ENCODE results near the gene CCDC92.

The CCDC92 gene

DNA sequence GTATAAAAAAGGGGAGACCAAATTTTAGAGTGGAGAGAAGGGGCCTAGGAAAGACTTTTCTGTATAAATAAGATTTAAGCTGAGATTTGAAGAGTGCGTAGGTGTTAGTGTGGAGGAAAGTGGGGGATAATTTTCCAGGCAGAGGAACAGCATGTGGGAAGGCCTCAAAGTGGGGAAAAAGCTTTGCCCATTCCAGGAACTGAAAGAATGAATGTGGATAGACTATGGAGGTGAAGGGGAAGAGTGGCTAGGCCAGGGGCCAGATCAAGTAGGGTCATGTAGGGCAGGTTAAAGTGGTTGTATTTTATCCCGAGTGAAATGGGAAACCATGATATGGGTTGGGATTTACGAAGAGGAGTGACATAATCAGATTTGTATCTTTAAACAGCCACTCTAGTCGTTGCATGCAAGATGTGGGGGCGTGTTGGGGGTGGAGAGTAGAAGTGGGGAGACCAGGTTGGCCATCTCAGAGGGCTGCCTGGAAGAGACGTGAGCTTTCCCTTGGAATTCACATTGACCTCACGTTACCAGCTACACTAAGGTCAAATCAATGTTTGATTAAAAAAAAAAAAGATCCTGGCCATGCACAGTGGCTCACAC is 3.7 kb upstream of the CCDC92 start:
- no peak for DNase-seq (ENCODE audit: low read depth)

DNA sequence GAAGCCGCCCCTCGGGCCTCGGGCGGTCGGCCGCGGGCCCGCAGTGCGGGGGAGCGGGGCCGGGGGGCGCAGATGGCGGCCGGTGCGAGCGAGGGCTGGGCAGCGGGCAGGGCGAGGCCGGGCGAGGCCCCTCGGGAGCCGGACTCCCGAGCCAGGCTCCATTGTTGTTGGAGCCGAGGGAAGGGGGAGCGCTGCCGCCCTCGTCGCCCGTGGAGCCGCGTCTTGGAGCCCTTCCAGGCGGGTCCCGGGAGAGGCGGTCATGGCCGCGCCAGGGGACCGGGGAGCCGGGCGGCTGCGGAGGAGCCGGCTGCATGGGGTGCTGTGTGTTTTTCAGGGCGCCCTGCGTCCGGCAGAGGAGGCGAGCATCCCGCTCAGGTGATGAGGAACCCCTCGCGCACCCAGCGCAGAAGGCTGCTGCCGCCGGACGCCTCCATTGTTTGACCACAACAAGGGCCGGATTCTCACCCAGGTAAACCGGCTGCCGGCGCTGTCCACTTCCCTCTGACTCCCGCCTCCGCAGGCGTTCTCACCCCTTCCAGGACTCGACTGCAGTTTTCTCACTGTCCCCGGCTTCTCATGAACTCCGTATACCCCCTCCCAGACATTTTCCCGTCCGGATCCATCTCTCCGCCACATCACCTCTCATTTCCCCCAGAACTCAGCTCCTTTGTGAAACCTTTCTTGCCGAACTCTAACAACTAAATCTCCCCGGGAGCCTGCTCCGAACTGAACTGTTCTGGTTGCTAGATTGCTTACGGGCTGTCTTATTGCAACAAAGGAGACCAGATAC is 1.1 kb upstream of the CCDC92 start:
- DNase-seq (ENCODE audit: low read depth), result peak; percentile 20

DNA sequence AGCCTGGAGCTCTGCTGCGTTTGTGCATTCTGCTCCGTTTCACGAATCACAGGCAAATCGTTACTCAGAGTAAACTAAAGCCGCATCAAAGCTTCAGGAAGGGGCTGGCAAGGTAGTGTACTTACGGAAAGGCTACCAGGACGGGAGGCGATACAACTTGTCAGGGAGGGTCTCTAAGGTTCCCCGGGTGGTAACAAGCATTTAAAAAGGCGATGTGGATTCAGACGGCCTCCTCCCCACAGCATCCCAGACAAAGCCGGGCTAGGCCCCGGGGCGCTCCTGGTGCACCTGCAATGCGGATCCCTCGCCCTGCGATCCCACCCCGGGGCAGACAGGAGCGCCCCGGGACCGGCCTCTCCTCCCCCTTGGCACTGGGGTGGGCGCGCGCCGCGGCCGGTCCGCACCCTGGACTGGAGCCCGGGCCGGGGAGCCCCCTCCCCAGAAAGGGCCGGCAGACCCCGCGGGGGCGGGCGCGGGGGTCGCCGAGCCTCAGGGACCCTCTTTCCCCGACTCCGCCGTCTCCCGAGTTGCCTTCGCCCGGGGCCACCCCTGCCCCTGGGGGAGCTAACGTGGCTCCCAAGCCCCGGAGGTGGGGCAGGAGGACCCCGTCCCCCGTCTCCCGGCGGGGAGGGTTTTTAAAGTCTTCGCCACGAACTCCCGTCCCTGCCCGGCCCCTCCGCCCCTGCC is 718 bp downstream of the CCDC92 start:
- peak; percentile 57 for DNase-seq (ENCODE audit: low read depth)

- no peak for DNase-seq (ENCODE audit: low read depth)
Measured at GRCh38 chr12:123971449-123971769, 1.2 kb downstream of the CCDC92 start.

DNA sequence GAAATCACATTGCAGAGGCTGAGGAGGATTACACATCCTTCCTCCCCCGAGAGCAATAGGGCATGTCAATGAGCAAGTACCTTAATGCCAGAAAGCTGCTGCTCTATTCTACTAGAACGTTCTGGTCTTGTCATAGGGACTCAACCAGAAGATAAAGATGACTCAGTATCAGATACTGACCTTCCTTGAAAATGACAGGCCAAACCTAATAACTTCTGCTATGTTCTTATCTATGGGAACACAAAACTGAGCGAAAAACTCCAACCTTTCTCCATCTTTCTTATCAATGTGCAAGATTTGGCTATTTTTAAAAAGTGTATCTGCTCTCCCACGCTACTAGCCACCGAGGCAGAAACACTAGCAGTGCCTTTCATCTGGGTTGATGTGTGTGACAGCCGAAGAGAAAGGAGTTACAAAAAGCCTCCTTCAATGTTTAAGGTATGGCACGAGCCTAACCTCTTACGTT is 5.5 kb downstream of the CCDC92 start:
- no peak for DNase-seq (ENCODE audit: low read depth)

- peak; percentile 57 for DNase-seq (ENCODE audit: low read depth)
Measured at GRCh38 chr12:123966596-123966995, 6.0 kb downstream of the CCDC92 start.

DNA sequence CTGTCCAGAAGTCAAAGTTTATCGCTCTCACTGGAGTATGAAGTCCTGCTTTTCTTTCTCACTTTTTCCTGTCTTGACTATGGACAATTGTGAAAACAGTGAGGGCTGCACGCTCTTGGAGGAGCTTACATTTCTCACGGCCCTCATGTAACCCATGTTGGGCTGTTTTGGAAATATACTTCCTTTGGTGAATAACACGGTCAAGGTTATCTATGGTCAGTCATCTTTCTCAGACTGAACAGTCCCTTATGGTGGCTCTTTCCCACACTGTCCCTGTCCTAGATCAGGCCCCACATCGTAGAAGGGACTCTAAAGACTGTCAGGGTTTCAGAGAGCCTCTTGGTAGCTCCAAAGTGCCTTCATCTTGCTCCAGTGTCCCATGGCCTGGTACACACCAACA is 7.2 kb downstream of the CCDC92 start:
- no peak for DNase-seq (ENCODE audit: low read depth)

DNA sequence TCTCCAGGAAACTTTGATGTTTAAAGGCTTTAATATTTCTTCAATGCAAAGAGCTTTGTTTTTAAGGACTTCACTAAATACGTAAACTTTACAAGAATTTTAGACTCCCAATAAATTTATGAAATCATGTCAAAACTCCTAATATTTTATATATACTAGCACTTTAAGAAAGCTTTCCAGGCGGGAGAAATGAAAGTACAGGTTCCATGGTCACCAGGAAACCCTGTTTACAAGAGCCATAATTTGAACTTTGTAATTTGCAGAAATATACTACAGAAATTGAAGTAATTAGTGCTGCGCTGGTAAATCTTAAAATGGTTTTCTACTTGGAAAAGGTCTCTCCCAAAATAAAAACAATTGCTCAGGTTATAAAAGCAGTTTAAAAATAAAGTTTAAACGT is 8.8 kb downstream of the CCDC92 start:
- no peak for DNase-seq (ENCODE audit: low read depth)

DNA sequence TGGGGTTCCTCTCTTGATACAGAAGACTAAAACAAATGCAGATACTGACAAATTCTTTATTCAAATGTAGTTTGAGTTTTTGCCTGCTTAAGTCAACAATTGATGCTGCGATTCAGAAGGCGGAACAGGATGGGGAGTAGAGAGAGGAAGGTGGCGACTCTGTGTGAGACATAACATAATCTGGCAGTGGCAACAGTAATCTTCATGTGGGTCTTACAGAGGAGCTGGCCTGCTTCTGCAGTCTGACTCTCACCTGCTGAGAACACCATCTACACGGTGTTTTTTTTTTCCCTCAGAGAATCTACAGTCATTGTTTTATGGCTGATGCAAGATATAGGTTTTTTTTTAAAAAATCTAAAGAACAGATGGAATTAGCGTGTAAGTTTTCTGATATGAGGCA is 10.1 kb downstream of the CCDC92 start:
- DNase-seq (ENCODE audit: low read depth), result no peak

GRCh38 chr12:123961585-123962345 is 10.9 kb downstream of the CCDC92 start:
- no peak for DNase-seq (ENCODE audit: low read depth)

GRCh38 chr12:123960856-123961255 is 11.8 kb downstream of the CCDC92 start:
- DNase-seq (ENCODE audit: low read depth), result no peak

- no peak for DNase-seq (ENCODE audit: low read depth)
Measured at GRCh38 chr12:123960029-123960735, 12.4 kb downstream of the CCDC92 start.

GRCh38 chr12:123958876-123959275 is 13.8 kb downstream of the CCDC92 start:
- no peak for DNase-seq (ENCODE audit: low read depth)

- no peak for DNase-seq (ENCODE audit: low read depth)
Measured at GRCh38 chr12:123958462-123958861, 14.2 kb downstream of the CCDC92 start.

DNA sequence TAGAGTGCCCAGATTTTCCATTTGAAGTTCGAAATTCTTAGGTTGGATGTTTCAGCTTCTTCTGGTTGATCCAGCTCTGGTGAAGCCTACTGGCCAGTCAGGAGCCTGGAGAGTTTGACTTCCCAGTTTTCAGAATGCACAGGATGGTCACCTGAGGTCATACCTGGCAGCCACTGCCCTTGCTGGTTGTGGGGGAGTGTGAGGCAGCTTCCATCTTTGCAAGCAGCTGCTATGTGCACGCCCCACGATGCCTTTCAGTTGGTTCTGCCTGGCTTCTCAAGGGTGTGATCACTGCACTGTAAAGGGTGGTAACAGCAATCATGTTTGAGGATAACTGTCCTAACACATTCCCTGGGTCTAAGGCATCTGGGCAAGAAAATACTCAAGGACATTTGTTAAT is 15.4 kb downstream of the CCDC92 start:
- DNase-seq (ENCODE audit: low read depth), result no peak

- DNase-seq (ENCODE audit: low read depth), result no peak
Measured at GRCh38 chr12:123956249-123956648, 16.4 kb downstream of the CCDC92 start.

DNA sequence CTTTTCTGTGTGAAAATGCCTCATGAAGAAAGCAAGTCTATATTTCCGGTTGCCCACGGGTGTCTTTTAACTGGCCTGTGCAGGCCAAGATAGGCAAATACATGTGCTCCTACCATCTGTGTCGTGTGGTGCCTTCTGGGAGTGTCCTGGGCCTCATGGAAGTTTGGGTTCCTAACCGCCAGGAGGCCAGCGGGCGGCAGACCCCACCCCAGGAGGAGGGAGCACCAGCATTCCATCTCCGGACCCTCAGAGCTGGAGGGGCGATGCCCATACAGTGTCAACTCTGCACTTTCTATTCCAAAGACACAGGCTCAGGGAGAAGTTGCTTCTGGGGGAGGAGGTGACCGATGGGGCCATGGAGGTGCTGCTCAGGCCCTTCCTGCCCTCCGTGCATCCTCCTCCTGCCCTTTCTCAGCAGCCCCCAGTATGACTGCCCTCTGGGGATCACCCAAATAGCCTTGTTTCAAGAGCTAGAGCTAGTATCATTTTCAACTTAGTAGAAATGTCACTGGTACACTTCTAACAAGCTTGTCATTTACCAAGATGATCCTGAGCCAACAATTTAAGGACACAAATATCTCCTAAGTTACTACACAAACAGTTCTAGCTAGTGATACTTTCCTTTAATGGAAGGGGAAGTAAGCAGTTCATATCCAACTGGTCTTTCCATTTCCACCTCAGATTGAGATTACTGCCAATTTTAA is 17.8 kb downstream of the CCDC92 start:
- DNase-seq (ENCODE audit: low read depth), result no peak

GRCh38 chr12:123952037-123952436 is 20.6 kb downstream of the CCDC92 start:
- no peak for DNase-seq (ENCODE audit: low read depth)

GRCh38 chr12:123951467-123951866 is 21.2 kb downstream of the CCDC92 start:
- DNase-seq (ENCODE audit: low read depth), result no peak

DNA sequence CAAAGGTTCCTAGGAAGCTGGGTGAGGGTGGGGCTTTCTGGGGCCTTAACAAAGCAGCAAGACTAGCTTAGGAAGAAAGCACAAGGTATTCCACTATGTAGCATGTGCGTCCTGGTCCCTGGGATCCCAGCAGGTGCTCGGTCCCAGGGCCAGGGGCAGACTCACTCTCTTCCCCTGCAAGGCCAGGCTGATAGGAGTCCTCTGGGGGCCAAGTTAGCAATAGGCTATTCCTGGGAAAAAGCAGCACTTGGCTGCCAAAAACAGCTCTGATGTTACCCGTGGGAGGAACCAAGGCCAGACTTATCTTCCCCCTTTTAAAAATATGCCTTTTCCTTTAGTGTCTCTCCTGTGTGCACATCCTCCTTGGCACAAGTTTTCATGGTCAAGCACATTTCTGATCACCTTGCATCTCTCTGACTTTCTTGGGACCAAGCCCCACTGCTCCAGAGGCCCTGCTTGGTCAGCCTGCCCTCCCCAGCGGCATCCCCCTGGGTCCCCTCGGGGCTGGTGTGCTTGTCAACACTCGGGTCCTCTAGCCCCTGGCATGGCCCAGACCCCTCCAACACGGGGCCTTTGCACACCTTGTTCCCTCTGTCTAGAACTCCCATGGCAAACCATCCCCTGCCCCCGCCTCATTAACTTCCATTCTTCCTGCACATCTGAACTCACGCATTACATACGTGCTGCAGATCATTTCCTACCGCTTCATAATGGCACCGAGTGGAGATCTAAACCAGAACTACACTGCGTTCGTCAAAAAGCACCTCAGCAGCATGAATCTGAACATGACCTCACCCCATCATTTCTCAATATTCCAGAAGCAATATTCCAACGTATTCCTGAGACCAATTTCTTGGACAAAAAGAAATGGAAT is 21.9 kb downstream of the CCDC92 start:
- no peak for DNase-seq (ENCODE audit: low read depth)
